ENCODE results near the gene ECI1.

DNA sequence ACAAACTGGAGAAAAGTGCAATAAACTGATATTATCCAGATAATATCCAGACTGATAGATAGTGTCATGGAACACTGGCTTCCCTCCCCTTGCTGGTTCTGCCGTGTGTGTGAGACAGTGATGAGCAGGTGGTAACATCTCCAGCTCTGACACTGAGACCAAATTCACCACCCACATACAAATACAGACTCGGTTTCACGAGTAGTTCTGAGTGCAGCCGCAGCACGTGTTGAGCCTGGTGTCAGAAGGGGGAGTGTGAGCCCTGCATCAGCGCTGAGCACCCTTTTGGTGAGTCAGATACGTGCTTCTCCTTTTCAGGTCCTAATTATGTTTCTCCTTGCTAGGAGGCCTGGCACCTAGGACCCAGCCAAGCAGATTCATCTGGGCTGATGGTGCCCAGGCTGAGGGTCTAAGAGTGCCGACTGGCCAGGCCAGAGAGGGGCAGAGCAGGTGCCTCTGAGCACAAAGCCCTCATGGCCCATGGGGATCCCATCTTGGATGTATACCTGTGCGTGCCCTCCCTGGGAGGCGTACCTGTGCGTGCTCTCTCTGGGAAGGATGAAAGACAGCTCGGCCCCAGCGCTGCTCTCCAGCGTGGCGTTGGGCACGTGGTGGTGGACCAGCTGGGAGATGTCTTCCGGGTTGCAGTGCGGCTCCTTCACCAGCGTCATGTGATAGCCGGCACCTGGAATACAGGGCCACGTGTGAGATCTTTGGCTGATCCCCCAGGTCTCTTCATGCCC, 43.8 kb upstream of the ECI1 start:
- TF ChIP-seq REST (IDR thresholded peaks at IDR 0.05; ENCODE audit: insufficient read depth in 1 of 2, low read depth in 2 of 2, low read length in 2 of 2): no peak
- TF ChIP-seq POLR2AphosphoS5 (IDR thresholded peaks at IDR 0.05; ENCODE audit: low read depth, low read length): no peak
